GM21723 (cell line): ENCODE results near the gene FANCE.

Experiments
- ATAC-seq: cut with Tn5 transposase; IDR thresholded peaks from one replicate; pipeline ENCODE4 v1.9.1; 2021; ENCODE audit warnings: mild to moderate bottlenecking, moderate library complexity; ENCODE audit not compliant: unreplicated experiment

The FANCE gene

GRCh38 chr6:35483490-35483889 is 31.4 kb downstream of the FANCE start:
- no peak for ATAC-seq

DNA sequence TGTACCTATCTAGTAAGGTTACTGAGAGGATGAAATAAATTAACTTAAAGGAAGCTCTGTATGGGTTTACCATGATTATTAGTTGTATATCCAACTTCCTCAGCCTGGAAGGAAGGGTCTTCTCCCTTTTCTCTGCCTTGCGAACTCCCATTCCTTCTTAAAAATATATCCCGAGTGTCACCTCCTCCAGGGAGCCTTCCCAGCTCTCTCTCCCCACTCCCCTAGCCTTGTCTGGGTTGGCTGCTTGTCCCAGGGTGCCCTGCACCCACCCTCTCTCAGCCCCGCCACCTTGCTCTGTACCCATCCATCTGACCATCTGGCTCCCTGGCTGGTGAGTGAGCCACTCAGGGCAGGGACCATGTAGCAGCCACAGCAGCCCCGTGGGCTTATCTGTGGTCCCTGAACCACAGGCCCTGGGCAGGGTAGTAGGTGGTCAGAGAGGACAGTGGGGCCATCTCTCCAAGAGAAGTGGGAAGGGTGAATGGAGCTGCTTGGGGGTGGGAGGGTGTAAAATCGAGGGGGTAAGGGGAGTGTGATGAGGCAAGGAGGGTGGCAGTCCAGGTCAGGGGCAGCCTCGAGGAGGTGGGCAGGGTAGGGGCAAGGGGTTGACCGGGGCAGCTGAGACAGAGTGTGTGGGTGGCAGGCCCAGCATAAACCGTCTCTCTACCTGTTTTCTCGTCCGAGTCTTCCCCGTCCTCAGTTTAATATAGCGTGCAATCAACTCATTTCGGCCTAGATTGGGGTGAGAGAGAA is 31.9 kb downstream of the FANCE start:
- no peak for ATAC-seq

- no peak for ATAC-seq
These were observed 32.8 kb downstream of the FANCE start for GRCh38 chr6:35484921-35485392.

DNA sequence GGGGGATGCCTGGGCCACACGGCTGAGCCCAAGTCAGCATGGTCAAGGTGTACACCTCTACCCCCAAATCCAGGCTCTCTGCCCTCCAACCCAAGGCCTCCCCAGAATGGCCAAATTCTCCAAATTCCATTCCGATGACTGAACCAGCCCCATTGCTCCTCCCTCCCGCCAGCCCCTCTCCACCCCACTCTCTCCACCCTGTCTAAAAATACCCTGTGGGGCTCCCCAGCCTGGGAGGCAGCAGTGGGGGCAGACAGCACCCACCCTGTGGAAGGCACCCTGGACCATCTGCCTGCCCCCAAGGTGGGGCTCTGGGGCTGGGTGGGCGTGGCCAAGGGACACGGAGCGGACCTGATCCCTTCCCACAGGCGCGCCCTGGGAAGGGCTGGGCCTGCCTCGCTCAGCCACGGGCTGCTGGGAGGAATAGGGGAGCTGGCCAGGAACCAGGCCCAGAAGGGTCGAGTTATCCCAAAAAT is 33.3 kb downstream of the FANCE start:
- ATAC-seq = no peak

- no peak for ATAC-seq
These were observed 34.1 kb downstream of the FANCE start for GRCh38 chr6:35486005-35486925.

GRCh38 chr6:35487658-35488516 is 35.7 kb downstream of the FANCE start:
- ATAC-seq = no peak

DNA sequence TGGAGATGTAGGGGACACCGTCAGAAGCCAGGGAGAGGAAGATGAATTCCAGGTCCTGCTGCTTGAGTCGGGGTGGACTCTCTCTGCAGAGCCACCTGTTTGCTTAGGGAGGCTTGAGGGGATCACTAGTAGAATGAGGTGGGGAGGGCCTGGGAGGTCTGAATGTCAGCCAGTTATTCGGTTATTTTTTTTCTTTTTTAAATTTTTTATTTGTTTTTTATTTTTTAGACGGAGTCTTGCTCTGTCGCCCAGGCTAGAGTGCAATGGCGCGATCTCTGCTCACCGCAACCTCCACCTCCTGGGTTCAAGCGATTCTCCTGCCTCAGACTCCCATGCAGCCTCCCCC is 36.4 kb downstream of the FANCE start:
- no peak for ATAC-seq

GRCh38 chr6:35489066-35489465 is 36.9 kb downstream of the FANCE start:
- no peak for ATAC-seq

DNA sequence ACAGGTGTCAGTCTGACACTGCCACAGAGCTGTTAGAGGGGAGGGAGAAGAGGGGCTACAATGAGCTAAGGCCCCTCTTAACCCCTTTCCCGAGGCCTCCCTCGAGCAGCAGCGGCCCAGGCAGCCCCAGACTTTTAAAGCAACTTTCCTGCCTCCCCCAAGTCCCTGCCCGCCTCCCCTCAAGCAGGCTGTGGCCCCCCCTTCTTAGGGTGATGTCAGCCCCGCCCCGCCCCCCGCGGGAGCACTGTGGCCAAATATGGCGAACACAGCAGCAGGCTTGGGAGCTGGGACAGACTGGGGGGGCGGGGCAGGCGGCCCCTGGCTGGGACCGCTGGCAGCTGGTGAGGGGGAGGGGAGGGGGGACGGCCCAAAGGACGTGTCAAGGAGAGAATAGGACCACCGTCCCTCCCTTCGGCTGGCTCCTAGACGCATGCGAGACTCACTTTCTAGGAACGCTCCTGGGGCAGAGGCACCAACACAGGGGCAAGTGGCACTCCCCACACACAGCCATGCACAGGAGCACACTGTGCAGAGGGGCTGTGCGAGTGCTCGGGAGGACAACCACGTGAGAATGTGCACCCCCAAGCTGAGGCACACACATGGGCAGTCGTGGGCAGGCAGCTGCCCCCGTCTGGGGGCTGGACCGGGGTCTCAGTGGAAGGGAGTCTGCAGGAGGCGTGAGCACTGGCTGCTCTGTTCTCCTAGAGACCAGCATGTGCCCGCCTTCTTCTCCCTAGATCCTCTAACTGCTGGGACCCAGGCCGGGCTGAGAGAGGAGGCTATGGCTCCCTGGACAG is 38.1 kb downstream of the FANCE start:
- ATAC-seq = no peak

DNA sequence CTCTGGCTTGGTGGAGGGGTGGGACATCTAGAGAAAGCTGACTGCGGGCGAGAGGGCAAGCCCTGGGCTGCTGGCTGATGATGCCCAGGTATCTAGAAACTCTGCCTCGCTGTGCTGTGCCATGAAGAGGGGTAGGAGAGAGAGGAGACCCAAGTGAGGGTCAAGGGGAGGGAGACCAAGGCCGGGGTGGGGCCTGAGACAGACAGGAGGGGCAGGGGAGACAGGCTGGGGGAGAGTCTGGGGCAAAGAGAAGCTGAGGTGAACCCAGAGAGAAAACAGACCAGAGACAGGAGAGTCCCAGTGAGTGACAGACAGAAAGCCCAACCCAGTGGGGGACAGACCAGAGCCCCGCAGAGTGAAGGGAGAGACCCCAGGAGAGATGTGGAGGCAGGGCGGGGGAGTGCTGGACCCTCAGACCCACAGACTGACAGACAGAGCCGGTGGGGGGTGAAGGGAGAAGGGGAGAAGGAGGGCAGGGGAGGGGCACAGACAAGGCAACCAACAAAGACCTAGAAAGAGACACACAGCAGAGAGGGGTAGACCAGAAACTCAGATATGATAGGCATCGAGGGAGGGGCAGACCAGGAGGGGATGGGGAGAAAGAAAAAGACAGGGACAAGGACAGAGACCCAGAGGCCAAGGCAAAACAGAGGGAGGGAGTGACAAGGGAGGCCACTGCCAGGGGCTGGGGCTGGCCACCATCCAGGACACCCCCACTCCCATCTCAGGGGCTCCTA is 38.9 kb downstream of the FANCE start:
- no peak for ATAC-seq

DNA sequence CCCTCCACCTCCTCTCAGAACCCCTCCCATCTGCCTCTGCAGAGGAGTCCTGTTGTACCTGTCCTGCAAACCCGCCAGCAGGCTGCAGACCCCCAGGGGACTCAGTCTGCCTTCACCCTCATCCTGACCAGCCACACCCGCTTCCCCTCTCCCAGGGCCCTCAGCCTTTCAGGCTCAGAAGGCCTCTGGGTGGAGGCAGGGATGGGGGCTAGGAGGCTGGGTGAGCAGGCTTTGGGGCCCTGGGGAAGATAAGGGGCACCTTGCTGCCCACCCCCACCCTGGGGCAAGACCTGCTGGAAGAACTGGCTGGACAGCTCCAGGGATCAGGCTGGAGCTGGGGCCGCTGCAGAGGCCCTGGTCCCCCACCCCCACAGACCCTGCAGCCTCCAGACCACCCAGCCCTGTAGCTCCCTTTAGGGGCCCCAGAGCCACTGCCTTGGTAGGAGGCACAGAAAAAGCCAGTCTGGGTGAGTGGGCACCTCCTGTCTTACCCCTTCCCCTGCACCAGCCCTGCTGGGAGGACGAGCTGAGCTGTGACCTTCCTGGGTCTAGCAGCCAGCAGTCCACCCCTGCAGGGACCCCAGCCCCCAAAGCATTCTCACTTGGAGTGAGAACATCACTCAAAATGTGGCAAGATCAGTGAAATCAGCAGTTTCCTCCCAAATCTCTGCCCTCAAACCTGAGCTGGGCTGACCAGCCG is 39.6 kb downstream of the FANCE start:
- no peak for ATAC-seq

DNA sequence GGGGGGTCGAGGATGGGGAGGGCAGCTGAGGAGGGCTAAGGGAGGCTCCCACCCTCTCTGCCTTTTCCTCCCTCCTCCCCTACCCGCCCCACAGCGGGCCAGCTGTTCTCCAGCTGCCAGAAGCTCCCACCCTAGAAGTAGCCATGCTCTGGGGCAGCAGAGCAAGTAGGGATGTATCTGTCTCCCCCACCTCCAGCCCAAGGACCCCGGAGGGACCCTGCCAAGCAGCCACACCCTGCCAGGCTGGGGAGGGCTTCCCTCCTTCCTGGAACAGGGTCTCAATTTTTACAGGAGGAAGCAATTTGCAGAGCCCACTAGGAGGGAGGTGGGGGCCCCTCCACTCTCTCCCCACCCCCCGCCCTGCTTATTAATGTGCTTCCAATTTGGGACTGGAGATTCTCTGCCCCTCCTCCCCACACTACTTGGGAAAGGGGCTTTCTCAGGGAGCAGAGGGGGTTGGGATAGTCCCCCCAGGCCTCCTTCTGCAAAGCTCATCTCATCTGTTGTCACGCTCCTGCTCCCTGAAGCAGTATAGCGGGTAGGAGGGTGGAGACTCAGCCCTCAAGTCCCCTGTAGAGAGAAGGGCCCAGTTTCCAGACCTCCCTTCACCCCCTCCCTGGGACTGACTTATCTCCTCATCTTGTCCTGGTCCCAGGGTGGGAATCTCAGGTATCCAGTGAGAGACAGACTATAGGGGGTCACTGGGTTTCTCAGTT is 40.3 kb downstream of the FANCE start:
- ATAC-seq = no peak

- no peak for ATAC-seq
These were observed 40.8 kb downstream of the FANCE start for GRCh38 chr6:35492974-35493284.

- no peak for ATAC-seq
These were observed 41.3 kb downstream of the FANCE start for GRCh38 chr6:35493307-35493983.

- ATAC-seq = no peak
These were observed 42.0 kb downstream of the FANCE start for GRCh38 chr6:35494161-35494563.

DNA sequence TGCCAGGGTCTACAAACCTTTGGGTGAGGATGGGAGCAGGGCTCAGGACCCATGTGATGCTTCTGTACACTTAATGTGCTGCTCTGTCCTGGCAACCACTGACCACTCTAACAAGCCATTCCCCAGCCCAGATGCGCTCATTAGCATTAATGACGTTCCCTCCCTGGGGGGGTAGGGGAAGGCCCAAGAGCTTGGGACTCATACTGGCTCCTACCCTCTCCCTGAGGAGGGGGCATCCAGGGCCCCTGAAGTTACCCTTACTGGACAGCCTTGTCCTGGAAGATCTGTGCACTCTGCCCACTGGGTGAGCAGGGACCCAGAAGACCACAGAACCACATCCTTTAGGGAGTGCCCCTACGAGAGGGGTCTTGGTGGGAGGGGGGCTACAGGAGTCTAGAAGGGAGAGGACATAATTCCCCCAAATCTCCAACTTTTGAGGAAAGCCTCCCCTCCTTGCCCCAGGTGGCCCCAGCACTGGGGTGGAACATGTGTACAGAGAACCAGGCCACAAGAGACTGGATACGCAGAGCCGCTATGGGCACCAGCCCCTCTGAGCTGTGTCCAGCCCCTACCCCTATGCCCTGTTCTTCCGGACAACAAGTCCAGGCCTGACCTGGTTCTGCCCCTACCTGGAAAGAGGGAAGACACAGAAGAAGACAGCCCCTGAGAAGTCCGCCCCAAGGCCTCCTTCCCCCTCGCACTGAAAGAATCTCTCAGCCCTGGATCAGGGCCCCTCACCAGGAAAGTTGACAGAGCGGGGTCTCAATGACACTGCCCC is 43.3 kb downstream of the FANCE start:
- ATAC-seq = no peak
